Medulla oblongata (tissue), 1 donor: ENCODE data around the gene REX1BD.

Source experiments
- DNase-seq: peaks from one replicate; pipeline ENCODE4 v3.0.0-alpha.2; 2015; ENCODE audit errors: extremely low spot score

The REX1BD gene

GRCh38 chr19:18603255-18603957, 14.8 kb downstream of the REX1BD start:
- no peak for DNase-seq

DNA sequence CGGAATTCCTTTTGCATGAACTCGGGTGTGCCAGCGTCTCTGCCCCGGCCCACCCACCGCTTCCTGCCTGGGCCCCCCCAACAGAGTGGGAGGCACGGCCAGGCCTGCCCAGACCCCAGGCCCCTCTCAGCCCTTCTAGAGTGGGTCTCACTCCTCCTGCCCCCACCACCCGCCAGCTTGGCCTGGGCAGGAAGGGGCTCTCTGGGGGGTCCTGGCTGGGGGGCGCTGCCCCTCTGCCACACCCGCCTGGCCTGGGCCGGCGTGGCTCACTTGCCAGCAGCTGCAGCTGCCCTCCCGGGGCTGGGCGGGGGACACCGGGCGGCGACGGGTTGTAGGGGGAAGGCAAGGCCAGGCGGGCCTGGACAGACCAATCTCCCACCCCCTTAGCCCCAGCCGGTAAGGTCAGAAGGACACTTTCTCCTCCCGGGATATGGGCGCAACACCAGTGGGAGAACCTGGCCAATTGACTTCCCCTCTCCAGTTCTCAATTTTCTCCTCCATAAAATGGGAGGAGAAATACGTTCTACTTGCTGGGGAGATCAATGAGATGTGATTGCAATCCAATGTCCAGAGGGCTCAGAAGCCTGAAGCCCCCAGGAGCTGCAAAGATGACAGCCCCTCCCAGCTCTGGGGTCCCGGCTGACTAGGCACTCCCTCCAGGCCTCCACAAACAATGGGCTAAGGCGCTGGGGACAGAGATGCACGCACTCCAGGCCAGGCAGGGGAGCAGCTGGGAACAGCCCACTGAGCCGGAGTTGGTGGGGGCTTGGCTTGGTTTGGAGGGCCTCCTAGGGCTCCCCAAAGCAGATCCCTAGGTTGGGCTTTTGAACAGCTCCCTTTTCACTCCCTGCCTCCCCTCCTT, 15.6 kb downstream of the REX1BD start:
- no peak for DNase-seq

DNA sequence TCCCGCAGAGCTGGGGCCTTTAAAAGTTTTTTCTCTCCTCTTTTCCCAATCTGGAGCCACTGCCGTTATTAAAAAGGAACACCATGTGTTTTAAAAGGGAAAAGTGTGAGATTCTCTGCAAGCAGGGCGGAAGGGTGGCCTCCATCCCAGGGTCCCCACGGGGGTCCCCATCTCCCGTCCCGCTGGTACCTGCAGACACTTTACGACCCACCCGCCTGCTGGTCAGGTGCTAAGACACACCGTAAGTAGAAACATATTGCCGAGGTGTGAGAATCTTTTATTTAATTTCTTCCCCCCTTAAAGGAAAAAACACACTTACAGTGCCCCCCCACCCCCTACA, 16.2 kb downstream of the REX1BD start:
- no peak for DNase-seq

GRCh38 chr19:18605196-18605545, 16.6 kb downstream of the REX1BD start:
- DNase-seq, result no peak

DNA sequence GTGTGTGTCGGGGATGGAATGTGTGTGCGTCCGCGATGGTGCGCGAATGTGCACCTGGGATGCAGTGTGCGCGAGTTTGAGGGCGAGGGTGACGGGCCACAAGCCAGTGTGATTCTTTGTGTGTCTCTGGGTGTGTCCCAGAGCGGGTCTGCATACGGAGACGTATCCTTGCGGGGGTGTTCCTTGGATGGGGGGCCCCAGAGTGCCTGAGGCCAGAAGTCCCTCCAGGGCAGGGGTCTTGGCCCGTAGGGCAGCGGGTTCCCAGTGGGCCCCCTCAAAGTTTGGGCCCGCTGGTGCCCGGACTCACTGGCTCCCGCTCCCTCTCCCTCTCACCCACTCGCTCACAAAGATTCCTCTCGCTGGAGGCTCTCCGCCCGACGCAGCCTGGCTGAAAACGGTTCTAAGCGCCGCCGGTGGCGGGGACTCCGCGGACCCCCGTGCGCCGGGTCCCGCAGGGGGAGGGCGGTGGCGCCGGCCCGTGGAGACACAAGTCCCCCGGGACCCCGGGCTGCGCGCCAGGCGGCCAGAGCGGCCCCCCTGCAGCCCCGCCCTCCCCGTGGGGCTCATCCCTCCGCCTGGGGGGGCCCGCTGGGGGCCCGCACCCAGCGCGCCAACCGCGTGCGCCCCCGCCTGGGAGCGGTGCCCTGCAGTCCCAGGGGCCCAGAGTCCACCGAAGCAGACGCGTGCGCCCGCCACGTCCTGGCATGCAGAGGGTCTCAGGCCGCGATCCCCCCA, 17.1 kb downstream of the REX1BD start:
- no peak for DNase-seq

DNA sequence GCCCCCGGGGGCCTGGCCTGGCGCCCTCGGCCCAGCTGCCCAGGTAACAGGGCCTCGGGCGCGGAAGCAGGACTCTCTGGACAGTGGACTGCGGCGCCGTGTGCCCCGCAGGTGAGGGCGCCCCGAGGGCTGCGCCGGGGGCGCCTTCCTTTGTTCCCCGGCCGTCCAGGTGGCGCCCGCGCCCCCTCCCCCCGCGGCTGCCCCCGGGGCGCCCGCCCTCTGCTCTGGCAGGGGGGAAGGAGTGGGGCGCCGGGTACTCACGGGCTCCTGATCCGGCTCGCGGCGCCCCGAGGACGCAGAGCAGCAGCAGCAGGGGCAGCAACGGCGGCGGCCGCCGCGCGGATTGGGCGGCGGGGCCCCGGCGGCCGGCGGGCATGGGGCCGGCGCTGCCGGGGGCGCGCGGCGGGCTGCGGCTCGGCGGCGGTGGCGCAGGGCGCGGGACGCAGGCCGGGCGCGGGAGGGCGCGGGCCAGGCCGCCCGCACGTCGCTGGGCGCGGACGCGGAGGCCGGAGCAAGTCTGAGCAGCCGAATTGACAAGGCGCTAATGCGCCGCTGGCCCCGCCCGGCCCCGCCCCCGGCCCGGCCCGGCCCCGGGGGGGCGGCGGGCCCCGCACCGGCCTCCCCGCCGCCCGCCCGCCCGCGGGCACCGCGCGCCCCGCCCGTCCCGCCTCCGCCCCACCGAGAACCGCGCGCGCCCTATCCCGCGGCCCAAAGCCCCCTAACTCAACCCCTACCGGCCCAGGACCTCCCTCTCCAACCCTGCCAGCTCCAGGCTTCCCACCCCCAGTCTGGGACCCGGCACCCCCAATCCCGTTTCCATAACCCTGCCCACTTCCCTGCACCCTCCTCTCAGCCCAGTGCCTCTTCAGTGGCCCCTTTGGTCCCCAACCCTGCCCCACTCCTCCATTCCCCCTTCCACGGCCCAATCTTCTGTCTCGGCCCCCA, 18.0 kb downstream of the REX1BD start, which contains the start of gene CRLF1:
Gene CRLF1, minus strand, starts transcription at position 519 of the 945 bp plus-strand sequence. Its CDS starts 143 bp downstream, at position 376.
- DNase-seq, result no peak

GRCh38 chr19:18607226-18608101, 18.9 kb downstream of the REX1BD start:
- DNase-seq, result no peak

- DNase-seq, result no peak
Observed at GRCh38 chr19:18608102-18608804, 19.7 kb downstream of the REX1BD start.

DNA sequence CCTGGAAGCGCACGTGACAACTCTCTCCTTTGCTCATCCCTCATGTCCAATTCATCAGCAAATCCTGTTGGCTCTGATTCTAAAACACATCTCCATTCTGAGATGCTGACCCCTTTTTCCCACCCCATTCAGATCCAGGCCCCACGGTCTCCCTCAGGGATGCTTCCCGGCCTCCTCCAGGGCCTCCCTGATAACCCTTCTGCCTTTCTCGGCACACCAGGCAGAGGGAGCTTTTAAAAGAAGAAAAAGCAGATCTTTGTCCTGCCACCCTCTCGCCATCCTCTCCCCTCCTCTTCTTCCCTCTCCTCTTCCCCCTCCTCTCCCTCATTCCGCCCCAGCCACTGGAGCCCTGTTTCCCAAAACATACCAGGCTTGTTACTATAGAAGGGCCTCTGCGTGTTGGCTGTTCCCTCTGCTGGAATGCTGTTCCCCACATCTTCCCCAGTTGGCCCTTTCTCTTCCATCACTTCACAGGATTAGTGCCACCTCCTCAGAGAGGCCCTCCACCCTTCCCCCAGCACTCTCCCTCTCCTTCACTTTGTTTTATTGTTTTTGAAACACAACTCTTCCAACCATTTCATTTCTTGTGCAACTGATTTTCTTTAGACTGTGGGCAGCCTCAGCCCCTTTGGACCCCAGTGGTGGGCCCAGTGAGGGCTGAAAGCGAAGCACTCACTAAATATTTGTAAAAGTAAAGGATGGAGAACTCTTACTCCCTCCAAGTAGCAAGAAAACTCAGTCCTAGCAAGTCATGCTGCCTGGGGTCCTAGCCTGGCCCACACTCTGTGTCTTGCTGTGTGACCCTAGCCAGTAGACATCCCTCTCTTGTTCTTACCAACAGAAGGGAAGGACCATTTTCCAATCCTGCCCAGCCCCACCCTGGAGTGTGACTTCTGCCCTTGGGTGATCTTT, 20.5 kb downstream of the REX1BD start:
- DNase-seq, result no peak

GRCh38 chr19:18609717-18610051, 21.1 kb downstream of the REX1BD start:
- no peak for DNase-seq

GRCh38 chr19:18610245-18610555, 21.6 kb downstream of the REX1BD start:
- no peak for DNase-seq

DNA sequence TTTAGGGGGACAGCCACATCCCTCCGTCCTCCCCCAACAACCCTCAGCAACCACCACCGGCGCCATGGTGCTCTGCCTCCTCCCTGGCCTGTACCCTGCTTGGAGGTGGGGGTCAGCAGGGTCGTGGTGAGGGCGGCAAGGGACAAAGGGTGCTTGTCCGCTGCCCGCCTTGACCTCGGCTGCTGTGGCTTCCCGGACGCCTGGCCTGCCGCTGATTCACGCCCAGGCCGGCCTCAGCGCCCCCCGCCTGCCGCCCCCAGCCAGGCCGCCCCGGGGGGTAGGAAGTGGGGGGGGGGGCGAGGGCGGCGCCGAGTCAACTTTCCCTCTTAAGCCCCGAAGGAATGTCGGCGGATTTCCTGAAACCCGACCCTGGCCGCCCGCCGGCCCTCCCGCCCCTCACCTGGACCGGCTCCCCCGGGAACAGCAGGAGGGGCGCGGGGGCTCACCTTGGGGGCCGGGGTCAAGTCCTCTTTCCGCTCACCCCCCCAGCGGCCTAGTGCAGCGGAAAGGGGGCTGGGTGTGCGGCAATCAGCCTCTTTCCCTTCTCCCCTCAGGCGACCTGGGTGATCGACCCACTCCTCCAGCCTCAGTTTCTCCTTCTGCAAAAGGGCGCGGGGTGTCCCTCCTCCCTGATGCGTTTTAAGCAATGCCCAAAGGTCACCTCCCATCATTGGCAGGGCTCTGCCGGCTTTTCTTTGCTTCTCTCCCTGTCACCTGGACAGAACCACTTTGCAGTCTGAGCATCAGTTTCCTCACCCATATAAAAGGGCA, 22.1 kb downstream of the REX1BD start:
- no peak for DNase-seq

GRCh38 chr19:18611327-18612050, 22.9 kb downstream of the REX1BD start:
- no peak for DNase-seq

DNA sequence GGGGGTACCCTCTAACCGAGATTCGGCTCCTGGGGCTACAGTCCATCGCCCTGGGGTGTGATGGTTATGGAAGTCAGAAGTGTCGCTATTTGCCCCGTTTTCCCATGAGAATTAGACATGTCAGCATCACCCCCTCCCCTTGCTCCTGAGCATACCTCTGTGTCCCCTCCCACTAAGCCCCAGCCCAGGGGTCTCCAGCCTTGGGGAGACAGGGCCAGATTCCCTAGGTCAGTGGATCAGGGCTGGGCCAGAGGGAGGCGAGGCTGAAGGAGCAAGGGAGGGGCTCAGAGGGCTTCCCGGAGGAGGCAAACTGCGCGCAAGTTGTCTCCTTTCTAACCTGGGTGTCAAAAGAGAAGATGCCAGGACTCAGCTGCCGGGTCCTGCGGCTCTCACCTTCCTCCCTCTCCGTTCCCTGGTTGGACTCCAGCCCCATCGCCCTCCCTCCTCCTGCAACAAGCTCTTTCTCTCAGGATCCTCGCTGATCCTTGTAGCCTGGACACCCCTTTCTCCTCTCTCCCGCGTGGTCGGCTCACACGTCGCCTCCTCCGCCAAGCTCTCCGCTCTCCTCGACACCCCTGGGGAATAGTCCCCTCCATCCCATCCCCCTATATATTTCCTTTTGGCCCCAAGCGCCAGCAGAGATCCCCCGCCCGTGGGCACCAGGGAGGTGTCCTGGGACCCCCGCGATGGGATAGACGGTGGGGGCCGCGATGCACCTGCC, 23.6 kb downstream of the REX1BD start:
- DNase-seq, result no peak

DNA sequence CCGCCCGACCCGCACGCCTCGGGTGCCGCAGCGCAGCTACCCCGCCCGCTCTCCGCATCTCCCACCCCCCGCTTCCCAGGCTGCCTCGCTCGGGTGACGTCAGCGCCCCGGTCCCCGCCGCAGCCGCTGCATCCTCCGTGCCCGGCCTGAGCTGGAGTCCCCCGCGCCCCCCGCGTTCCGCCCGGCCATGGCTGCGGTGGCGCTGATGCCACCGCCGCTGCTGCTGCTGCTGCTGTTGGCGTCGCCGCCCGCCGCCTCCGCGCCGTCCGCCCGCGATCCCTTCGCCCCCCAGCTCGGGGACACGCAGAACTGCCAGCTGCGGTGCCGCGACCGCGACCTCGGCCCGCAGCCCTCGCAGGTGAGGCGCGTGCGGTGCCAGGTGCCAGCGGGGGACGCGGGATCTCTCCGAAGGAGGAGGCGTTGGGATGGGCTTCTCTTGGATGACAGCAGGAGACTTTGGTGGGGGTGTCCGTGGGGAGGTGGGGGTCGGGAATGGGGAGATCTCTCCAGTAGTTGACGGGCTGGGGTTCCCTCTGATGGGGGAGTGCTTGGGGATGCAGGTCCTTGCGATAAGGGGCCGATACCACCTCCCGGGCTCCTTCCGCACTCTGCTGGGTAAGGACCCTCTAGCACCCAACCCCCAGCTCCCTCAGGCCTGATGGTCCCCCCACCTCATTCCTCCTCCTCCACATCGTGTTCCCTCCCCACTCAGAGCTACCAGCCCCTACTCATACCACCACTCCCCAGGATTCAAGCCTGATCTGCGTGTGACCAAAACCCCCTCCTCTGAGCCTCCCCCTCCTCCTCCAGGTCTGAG, 24.4 kb downstream of the REX1BD start, which contains the start of gene TMEM59L:
Gene TMEM59L, plus strand, starts transcription at position 99 of the 817 bp plus-strand sequence. Its CDS starts 89 bp downstream, at position 188.
- DNase-seq, result no peak
